IPS DF 4.7 (cell line): ENCODE results near the gene CLTCL1.

Source experiments
- DNase-seq: peaks from one replicate; pipeline ENCODE4 v3.0.0-alpha.2; 2013; ENCODE audit warnings: low spot score; ENCODE audit errors: extremely low read depth

The CLTCL1 gene

GRCh38 chr22:19244600-19245352 is 46.7 kb downstream of the CLTCL1 start:
- DNase-seq: no peak

GRCh38 chr22:19242699-19243098 is 48.8 kb downstream of the CLTCL1 start:
- no peak for DNase-seq

GRCh38 chr22:19241593-19241906 is 50.0 kb downstream of the CLTCL1 start:
- no peak for DNase-seq

GRCh38 chr22:19240813-19241592 is 50.5 kb downstream of the CLTCL1 start:
- DNase-seq: no peak

- DNase-seq: no peak
These were observed 52.1 kb downstream of the CLTCL1 start for GRCh38 chr22:19239464-19239863.

GRCh38 chr22:19238900-19239299 is 52.6 kb downstream of the CLTCL1 start:
- DNase-seq: no peak

- DNase-seq: no peak
These were observed 55.6 kb downstream of the CLTCL1 start for GRCh38 chr22:19235874-19236273.

- no peak for DNase-seq
These were observed 57.2 kb downstream of the CLTCL1 start for GRCh38 chr22:19234126-19234896.

GRCh38 chr22:19233189-19233661 is 58.3 kb downstream of the CLTCL1 start:
- no peak for DNase-seq

GRCh38 chr22:19232623-19233022 is 58.9 kb downstream of the CLTCL1 start:
- DNase-seq: no peak

GRCh38 chr22:19231986-19232385 is 59.5 kb downstream of the CLTCL1 start:
- no peak for DNase-seq

GRCh38 chr22:19229600-19229999 is 61.9 kb downstream of the CLTCL1 start:
- no peak for DNase-seq

- no peak for DNase-seq
These were observed 63.3 kb downstream of the CLTCL1 start for GRCh38 chr22:19228179-19228578.

GRCh38 chr22:19226428-19226827 is 65.1 kb downstream of the CLTCL1 start:
- no peak for DNase-seq

GRCh38 chr22:19225560-19225959 is 66.0 kb downstream of the CLTCL1 start:
- DNase-seq: no peak

- DNase-seq: no peak
These were observed 66.5 kb downstream of the CLTCL1 start for GRCh38 chr22:19224985-19225384.

GRCh38 chr22:19224557-19224956 is 67.0 kb downstream of the CLTCL1 start:
- no peak for DNase-seq

GRCh38 chr22:19223617-19224016 is 67.9 kb downstream of the CLTCL1 start:
- no peak for DNase-seq

- DNase-seq: no peak
These were observed 68.4 kb downstream of the CLTCL1 start for GRCh38 chr22:19223110-19223509.

GRCh38 chr22:19222242-19223005 is 69.1 kb downstream of the CLTCL1 start:
- DNase-seq: no peak

- DNase-seq: no peak
These were observed 70.7 kb downstream of the CLTCL1 start for GRCh38 chr22:19220867-19221266.
